Dermis blood vessel endothelial cell (primary cell): ENCODE data around the gene MAP7D3. TPM values are rescaled to one million over a fixed set of nuclear protein-coding genes. Genes with fewer than 3 reads are reported as not detected.
A peak's percentile ranks its signal among the peaks of the same experiment; 100 is the strongest.
"Not testable (repeated sequence)": the region's sequence is repeated elsewhere in the genome, so short reads cannot be mapped to it uniquely, and the experiment has no call there.

Experiments
- DNase-seq: peaks from one replicate; pipeline ENCODE4 v3.0.0; 2010
- total RNA-seq: library from RNA; depleted of rRNA; stranded (reverse); fragments of >200 nt; gene quantifications from 2 replicates; pipeline ENCODE4 v1.2.3, GENCODE V29; 2014

The MAP7D3 gene
- total RNA-seq, 1 donor from 2014 or later: 17.2 TPM

- DNase-seq: no peak
Observed at GRCh38 chrX:136171420-136171819, 79.8 kb downstream of the MAP7D3 start.

DNA sequence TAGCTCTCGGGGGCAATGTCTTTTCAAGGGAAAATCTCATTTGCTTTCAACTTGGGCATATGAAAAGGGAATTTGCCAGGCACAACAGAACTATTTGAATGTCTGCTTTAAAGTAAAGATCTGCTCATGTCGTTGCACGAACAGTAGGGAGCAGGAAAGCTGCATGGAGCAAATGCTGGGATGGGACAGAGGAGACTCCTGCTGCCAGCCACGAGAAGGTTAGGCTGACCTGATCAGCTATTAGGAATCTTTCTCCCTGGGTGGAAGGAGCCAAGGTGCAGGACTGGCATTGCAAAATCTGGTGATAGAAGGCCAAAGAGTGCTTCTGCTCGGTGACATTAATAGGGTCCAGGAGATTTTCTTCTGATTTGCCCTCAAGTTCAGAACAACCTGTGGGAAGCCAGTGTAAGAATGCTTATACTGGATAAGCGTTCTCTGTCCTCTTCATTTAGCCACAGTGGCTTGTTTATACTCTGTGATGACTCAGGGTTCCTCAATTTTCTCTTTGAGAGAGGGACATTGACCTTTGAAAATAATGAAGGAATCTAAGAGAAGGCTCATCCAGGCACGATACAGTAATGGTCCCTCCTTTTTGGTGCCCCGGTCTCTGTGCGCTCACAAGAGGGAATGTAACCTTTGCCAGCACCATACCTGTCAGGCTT, 80.9 kb downstream of the MAP7D3 start:
- DNase-seq: peak; percentile 65

- peak; percentile 93 for DNase-seq
Observed at GRCh38 chrX:136168929-136169735, 82.1 kb downstream of the MAP7D3 start.

DNA sequence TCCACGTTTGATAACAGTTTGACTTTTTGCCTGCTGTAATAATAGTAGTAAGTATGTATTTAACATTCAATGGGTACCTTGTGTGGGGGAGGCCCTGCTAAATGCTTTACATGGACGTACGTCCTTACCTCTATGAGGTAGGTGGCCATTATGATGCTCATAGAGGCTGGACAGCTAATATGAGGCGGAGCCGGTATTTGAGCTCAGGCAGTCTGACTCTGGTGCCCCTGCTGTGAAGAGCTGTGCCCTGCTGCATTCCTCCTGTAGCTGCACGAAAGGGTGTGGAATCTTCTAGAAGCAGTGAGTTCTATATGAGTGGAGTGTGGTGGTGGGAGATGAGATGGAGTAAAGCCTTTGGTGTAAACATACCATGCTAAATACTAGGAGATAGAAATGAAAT, 83.2 kb downstream of the MAP7D3 start:
- not testable (repeated sequence) for DNase-seq

- DNase-seq: peak; percentile 66
Observed at GRCh38 chrX:136166221-136166855, 84.9 kb downstream of the MAP7D3 start.

- no peak for DNase-seq
Observed at GRCh38 chrX:136165406-136165805, 85.8 kb downstream of the MAP7D3 start.

DNA sequence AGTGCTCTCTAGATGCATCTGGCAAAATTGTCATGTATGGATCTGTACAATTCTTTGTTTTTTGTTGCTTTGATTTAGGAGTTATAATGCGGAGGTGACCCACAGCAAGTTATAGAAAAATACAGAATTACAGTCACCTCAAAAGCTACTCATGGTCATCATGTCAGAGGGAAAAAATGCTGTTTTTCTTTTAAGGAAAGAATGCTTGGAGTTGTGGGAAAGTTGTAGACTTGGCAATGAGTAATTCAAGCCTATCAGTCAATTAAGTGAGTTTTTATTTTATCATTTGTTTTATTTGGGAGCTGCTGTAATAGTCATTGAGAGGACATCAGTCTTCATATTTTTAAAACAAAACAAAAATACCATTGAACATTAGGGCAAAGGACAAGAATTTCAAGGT, 87.5 kb downstream of the MAP7D3 start:
- no peak for DNase-seq

Other genes starting within 250 kb of the MAP7D3 start
- 59.6 and 86.6 TPM in 2 replicates for gene FHL1, start 103.9 kb downstream of the MAP7D3 start, total RNA-seq
- gene ADGRG4, start 49.6 kb upstream of the MAP7D3 start, total RNA-seq: under 0.01 TPM in 1 of 2 replicates, not detected in the other
- not detected in 2 replicates for gene BRS3, start 236.5 kb upstream of the MAP7D3 start, total RNA-seq
- gene HTATSF1, start 246.2 kb upstream of the MAP7D3 start, total RNA-seq: 25.9 and 45.8 TPM in 2 replicates